HCT116 (cell line): ENCODE data around the gene EPHA2. TPM values are rescaled to one million over a fixed set of nuclear protein-coding genes. Genes with fewer than 3 reads are reported as not detected.
A peak's percentile ranks its signal among the peaks of the same experiment; 100 is the strongest.

Source experiments
- ATAC-seq: fragments of 200-7000 bp; cut with Tn5 transposase; 2 replicates; pipeline ENCODE4 v1.9.1; 2020; ENCODE audit warnings: mild to moderate bottlenecking, moderate library complexity
- BruUV-seq: library from RNA; stranded (reverse); fragments of 400-500 nt; replicated peaks from 2 replicates; lab custom pipeline; 2021; lab: Mats Ljungman, UMichigan
- CTCF ChIA-PET: fragments of 300-600 bp; sonication (Branson Sonifier 250); formaldehyde crosslinking; loops from one replicate; lab custom pipeline; 2021; ENCODE audit warnings: antibody characterized with exemption; lab: Charles Lee
- POLR2A ChIA-PET: fragments of 300-600, 350-600 bp; sonication (Branson Sonifier 250); formaldehyde crosslinking; loops from one replicate; lab custom pipeline; 2021; ENCODE audit warnings: antibody characterized with exemption; lab: Charles Lee
- RAD21 ChIA-PET, 2 experiments: fragments of 300-600 bp; sonication (Branson Sonifier 250); formaldehyde crosslinking; loops; one replicate each; lab custom pipeline; 2023; ENCODE audit warnings: low total read pairs in 2 of 2; ENCODE audit not compliant: uncharacterized antibody in 2 of 2, unreplicated experiment in 2 of 2, low non-redundant PET in 1 of 2; lab: Charles Lee
- DNase-seq: peaks from one replicate; pipeline ENCODE4 v3.0.0-alpha.2; 2010; ENCODE audit warnings: low read depth, low spot score
- H2AFZ ChIP-seq: fragments of 200-600 bp; shearing (Covaris generic), sonication (generic); 2 replicates; pipeline ENCODE4 v1.6.1; 2017; ENCODE audit warnings: low read depth, mixed run types, mixed read lengths, antibody characterized with exemption, low read length; ENCODE audit not compliant: poor library complexity, severe bottlenecking
- H3K27ac ChIP-seq: 2 replicates; pipeline ENCODE4 v1.5.1; 2012; ENCODE audit warnings: low read depth, low read length
- H3K27me3 ChIP-seq: fragments of 200-600 bp; sonication (generic); 2 replicates; pipeline ENCODE4 v1.6.1; 2016; ENCODE audit warnings: mixed run types, low read length, mixed read lengths; ENCODE audit not compliant: insufficient read depth
- H3K36me3 ChIP-seq, 2 experiments: fragments of 200-500 bp in 1 of 2; fragments of 200-600 bp in 1 of 2; sonication (Bioruptor generic) in 1 of 2; sonication (generic) in 1 of 2; 2 replicates each; pipeline versions ENCODE4 v1.5.1 to v1.6.1; 2014 to 2016; ENCODE audit warnings: low read length in 2 of 2, inconsistent platforms in 1 of 2, mixed read lengths in 1 of 2, mixed run types in 1 of 2; ENCODE audit not compliant: insufficient read depth in 2 of 2, control insufficient read depth in 1 of 2
- H3K4me1 ChIP-seq, 2 experiments: fragments of 200-600 bp in 1 of 2; sonication (generic) in 1 of 2; 2 replicates each; pipeline versions ENCODE4 v1.5.1 to v1.6.1; 2012 to 2017; ENCODE audit warnings: low read length in 2 of 2, inconsistent platforms in 1 of 2, mild to moderate bottlenecking in 1 of 2, mixed read lengths in 1 of 2, mixed run types in 1 of 2, moderate library complexity in 1 of 2; ENCODE audit not compliant: insufficient read depth in 2 of 2, control insufficient read depth in 1 of 2
- H3K4me2 ChIP-seq: fragments of 200-600 bp; sonication (generic); 2 replicates; pipeline ENCODE4 v1.6.1; 2017; ENCODE audit warnings: mixed run types, low read length, mixed read lengths
- H3K4me3 ChIP-seq, 2 experiments: fragments of 200-600 bp in 1 of 2; sonication (generic) in 1 of 2; replicated peaks in 1 of 2; 2 replicates each; pipeline ENCODE4 v1.5.1; 2011 to 2016; ENCODE audit warnings: low read length in 2 of 2, control low read depth in 1 of 2, low read depth in 1 of 2, mild to moderate bottlenecking in 1 of 2, mixed read lengths in 1 of 2, mixed run types in 1 of 2
- H3K79me2 ChIP-seq: fragments of 200-600 bp; sonication (generic); 2 replicates; pipeline ENCODE4 v1.6.1; 2017; ENCODE audit warnings: mild to moderate bottlenecking, mixed run types, low read length, moderate library complexity, mixed read lengths; ENCODE audit not compliant: insufficient read depth
- H3K9ac ChIP-seq: fragments of 200-600 bp; sonication (generic); 2 replicates; pipeline ENCODE4 v1.6.1; 2016; ENCODE audit warnings: low read length, mixed read lengths
- H3K9me2 ChIP-seq: fragments of 200-600 bp; sonication (generic), shearing (Covaris generic); 2 replicates; pipeline ENCODE4 v1.6.1; 2017; ENCODE audit warnings: mixed run types, mild to moderate bottlenecking, moderate library complexity; ENCODE audit not compliant: insufficient read depth
- H3K9me3 ChIP-seq, 2 experiments: fragments of 200-500 bp in 1 of 2; fragments of 200-600 bp in 1 of 2; sonication (Bioruptor generic) in 1 of 2; sonication (generic) in 1 of 2; 2 replicates each; pipeline ENCODE4 v1.6.1; 2014 to 2017; ENCODE audit warnings: low read length in 2 of 2, mixed read lengths in 2 of 2, inconsistent platforms in 1 of 2, low read depth in 1 of 2, mild to moderate bottlenecking in 1 of 2, mixed run types in 1 of 2, moderate library complexity in 1 of 2; ENCODE audit not compliant: control insufficient read depth in 1 of 2, insufficient read depth in 1 of 2
- H4K20me1 ChIP-seq: fragments of 200-600 bp; sonication (generic), shearing (Covaris generic); 2 replicates; pipeline ENCODE4 v1.6.1; 2017; ENCODE audit warnings: mixed run types, mild to moderate bottlenecking, moderate library complexity; ENCODE audit not compliant: insufficient read depth
- CEBPB ChIP-seq: IDR thresholded peaks from 2 replicates; pipeline ENCODE4 v1.6.1; 2012; ENCODE audit warnings: low read depth
- EZH2phosphoT487 ChIP-seq: fragments of 200-600 bp; IDR thresholded peaks from 2 replicates; pipeline ENCODE4 v1.6.1; 2018; ENCODE audit warnings: antibody characterized with exemption, borderline replicate concordance
- POLR2AphosphoS5 ChIP-seq: IDR thresholded peaks from 2 replicates; pipeline ENCODE4 v1.6.1; 2011; ENCODE audit warnings: mild to moderate bottlenecking, low read depth, low read length, moderate library complexity
- RAD21 ChIP-seq: IDR thresholded peaks from 2 replicates; pipeline ENCODE4 v1.6.1; 2012; ENCODE audit warnings: low read depth, mild to moderate bottlenecking
- SRF ChIP-seq: IDR thresholded peaks from 2 replicates; pipeline ENCODE4 v1.6.1; 2012; ENCODE audit warnings: low read depth
- TCF7L2 ChIP-seq: IDR thresholded peaks from 2 replicates; pipeline ENCODE4 v1.7.0; 2011; ENCODE audit warnings: borderline replicate concordance, inconsistent platforms; ENCODE audit not compliant: insufficient read depth, insufficient read length; ENCODE audit errors: extremely low read depth
- YY1 ChIP-seq: IDR thresholded peaks from 2 replicates; pipeline ENCODE4 v1.6.1; 2011; ENCODE audit warnings: low read length, low read depth, moderate library complexity, mild to moderate bottlenecking; ENCODE audit not compliant: insufficient replicate concordance; ENCODE audit errors: extremely low read depth
- intact Hi-C: fragments of 100-400 bp; cut with micrococcal nuclease; formaldehyde crosslinking; loops from 2 replicates; pipeline ENCODE4 v1.10.0; 2022
- total RNA-seq: library from RNA; stranded (reverse); gene quantifications from one replicate; pipeline ENCODE4 v1.2.1, GENCODE V29; 2021; ENCODE audit not compliant: unreplicated experiment
- TF ChIP-seq, protein P1 (sequence below), 3 experiments: fragments of 200-600 bp in 1 of 3; sonication (generic) in 1 of 3; IDR thresholded peaks in 2 of 3; conservative IDR thresholded peaks in 1 of 3; 2 replicates each; pipeline ENCODE4 v1.5.1; 2012 to 2017; ENCODE audit warnings: low read depth in 2 of 3, low read length in 2 of 3, antibody characterized with exemption in 1 of 3, borderline replicate concordance in 1 of 3, control low read depth in 1 of 3, mild to moderate bottlenecking in 1 of 3, mixed read lengths in 1 of 3, mixed run types in 1 of 3, moderate library complexity in 1 of 3; ENCODE audit not compliant: insufficient read depth in 1 of 3
- TF ChIP-seq, protein P2 (sequence below): IDR thresholded peaks from 2 replicates; pipeline ENCODE4 v1.6.1; 2011; ENCODE audit warnings: mild to moderate bottlenecking, low read length, moderate library complexity; ENCODE audit not compliant: insufficient replicate concordance; ENCODE audit errors: extremely low read depth

EPHA2 gene
- total RNA-seq, 1 experiment from 2014 or later, result 164 TPM

DNA sequence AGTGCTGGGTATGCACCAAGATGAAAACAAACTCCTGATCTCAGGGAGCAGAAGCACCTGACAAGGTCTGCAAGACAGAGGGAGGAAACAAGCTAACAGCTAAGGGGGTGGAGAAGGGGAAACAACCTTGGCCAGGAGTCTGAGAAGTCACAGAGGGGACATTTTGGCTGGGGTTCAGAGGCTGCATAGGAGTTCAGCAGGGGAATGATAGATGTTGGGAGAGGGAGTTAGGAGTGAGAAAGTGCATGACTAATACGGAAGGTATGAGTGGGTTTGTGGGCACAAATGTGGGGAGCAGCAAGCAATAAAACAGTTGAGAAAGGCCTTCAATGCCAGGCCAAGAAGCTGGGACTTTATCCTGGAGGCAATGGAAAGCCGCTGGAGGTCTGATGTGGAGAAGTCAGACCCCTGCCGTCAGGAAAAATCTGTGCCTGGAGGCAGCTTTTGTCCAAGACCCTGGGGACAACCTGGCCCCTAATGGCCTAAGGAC, 16.4 kb downstream of the EPHA2 start:
- POLR2A ChIA-PET, result interaction anchor here (0.9 kb wide), 1 partner anchor 17 kb away, joined by 3 read pairs; no protein-coding TSS in a partner anchor

More for the DNA sequence above, 16.4 kb downstream of the EPHA2 start:
- Histone ChIP-seq H4K20me1 (peaks cover 30% of the 10 kb centered on the region; the same call in 1 of the 2 replicates), H3K27me3 (no peaks in the 10 kb centered on the region), H3K27ac (peak overlapping the region; percentile 100), H3K4me1 (peaks cover 59 to 62% of the 10 kb centered on the region in 2 experiments), H2AFZ (no peak overlapping the region), H3K9me3 (no peaks in the 10 kb centered on the region), H3K79me2 (peaks cover 96% of the 10 kb centered on the region), H3K4me2 (peak overlapping the region; percentile 85), H3K9ac (peak overlapping the region; percentile 65), H3K36me3 (peaks cover 35 to 82% of the 10 kb centered on the region in 2 experiments), H3K4me3 (peak overlapping the region in 1 of 2 experiments; percentile 22; a peak in 2 of 4 replicates), H3K9me2 (no peaks in the 10 kb centered on the region)
- RAD21 ChIA-PET, result interaction anchor here in 1 of 2 experiments (0.6 kb wide), 1 partner anchor 52 kb away, joined by 3 read pairs; no protein-coding TSS in a partner anchor
- intact Hi-C loops, result no loop called here
- TF ChIP-seq, protein P1, sequence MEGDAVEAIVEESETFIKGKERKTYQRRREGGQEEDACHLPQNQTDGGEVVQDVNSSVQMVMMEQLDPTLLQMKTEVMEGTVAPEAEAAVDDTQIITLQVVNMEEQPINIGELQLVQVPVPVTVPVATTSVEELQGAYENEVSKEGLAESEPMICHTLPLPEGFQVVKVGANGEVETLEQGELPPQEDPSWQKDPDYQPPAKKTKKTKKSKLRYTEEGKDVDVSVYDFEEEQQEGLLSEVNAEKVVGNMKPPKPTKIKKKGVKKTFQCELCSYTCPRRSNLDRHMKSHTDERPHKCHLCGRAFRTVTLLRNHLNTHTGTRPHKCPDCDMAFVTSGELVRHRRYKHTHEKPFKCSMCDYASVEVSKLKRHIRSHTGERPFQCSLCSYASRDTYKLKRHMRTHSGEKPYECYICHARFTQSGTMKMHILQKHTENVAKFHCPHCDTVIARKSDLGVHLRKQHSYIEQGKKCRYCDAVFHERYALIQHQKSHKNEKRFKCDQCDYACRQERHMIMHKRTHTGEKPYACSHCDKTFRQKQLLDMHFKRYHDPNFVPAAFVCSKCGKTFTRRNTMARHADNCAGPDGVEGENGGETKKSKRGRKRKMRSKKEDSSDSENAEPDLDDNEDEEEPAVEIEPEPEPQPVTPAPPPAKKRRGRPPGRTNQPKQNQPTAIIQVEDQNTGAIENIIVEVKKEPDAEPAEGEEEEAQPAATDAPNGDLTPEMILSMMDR (IDR thresholded peaks at IDR 0.05 in 2 of 3, conservative IDR thresholded peaks at IDR 0.05 in 1 of 3; ENCODE audit: borderline replicate concordance in 1 of 3, insufficient read depth in 1 of 3, low read depth in 2 of 3, low read length in 2 of 3), result no peak
- TF ChIP-seq SRF (no peak), EZH2phosphoT487 (no peak), CEBPB (no peak), POLR2AphosphoS5 (peak; percentile 46; the same call in 1 of the 2 replicates), TCF7L2 (peak; percentile 52), YY1 (no peak), RAD21 (no peak)
- TF ChIP-seq, protein P2, sequence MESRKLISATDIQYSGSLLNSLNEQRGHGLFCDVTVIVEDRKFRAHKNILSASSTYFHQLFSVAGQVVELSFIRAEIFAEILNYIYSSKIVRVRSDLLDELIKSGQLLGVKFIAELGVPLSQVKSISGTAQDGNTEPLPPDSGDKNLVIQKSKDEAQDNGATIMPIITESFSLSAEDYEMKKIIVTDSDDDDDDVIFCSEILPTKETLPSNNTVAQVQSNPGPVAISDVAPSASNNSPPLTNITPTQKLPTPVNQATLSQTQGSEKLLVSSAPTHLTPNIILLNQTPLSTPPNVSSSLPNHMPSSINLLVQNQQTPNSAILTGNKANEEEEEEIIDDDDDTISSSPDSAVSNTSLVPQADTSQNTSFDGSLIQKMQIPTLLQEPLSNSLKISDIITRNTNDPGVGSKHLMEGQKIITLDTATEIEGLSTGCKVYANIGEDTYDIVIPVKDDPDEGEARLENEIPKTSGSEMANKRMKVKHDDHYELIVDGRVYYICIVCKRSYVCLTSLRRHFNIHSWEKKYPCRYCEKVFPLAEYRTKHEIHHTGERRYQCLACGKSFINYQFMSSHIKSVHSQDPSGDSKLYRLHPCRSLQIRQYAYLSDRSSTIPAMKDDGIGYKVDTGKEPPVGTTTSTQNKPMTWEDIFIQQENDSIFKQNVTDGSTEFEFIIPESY, result peak; percentile 21
- CTCF ChIA-PET, result interaction anchor here (0.5 kb wide), 1 partner anchor 521 kb away, joined by 3 read pairs; no protein-coding TSS in a partner anchor
- ATAC-seq (peak; percentile 33), DNase-seq (no peak)
- no TSS peak for BruUV-seq
